HPDE6-E6E7 (cell line): ENCODE results near the gene KISS1R.
"Not testable (repeated sequence)": the region's sequence is repeated elsewhere in the genome, so short reads cannot be mapped to it uniquely, and the experiment has no call there.

Experiments used
- DNase-seq: peaks from one replicate; pipeline ENCODE4 v3.0.0; 2011; ENCODE audit warnings: missing footprints; ENCODE audit errors: extremely low spot score

Gene KISS1R

GRCh38 chr19:917323-918151, at the start of gene KISS1R:
Gene KISS1R (plus strand): TSS chr19:917333. CDS start chr19:917503, 170 bp downstream.
- no peak for DNase-seq

DNA sequence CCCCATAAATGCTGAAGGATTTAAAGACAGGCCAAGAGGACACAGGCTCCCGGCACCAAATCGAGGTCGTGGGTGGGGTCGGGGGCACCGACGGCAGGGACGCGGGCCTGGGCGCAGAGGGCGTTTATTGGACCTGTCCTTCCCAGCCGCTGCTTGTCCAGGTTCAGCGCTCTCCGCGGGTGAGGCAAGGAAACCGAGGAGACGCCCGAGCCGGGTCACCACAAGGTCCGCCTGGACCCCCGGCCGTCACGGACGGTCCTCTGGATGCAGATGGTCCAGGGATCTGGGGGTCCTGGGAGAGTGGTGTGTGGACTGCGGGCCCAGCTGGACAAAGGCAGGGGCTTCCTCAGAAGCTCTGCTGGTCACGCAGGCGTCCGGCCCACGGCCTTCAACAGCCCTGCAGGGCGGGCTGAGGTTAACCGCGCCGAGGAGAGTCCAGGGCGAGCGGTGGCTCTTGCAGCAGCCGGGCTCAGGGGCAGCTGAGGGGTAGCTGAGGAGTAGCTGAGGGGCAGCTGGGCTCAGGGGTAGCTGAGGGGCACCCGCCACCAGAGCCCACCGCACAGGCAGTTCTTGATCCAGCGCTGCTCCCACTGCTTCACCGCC, 49.2 kb upstream of the KISS1R start:
- no peak for DNase-seq

- no peak for DNase-seq
Measured at GRCh38 chr19:868458-869244, 48.5 kb upstream of the KISS1R start.

DNA sequence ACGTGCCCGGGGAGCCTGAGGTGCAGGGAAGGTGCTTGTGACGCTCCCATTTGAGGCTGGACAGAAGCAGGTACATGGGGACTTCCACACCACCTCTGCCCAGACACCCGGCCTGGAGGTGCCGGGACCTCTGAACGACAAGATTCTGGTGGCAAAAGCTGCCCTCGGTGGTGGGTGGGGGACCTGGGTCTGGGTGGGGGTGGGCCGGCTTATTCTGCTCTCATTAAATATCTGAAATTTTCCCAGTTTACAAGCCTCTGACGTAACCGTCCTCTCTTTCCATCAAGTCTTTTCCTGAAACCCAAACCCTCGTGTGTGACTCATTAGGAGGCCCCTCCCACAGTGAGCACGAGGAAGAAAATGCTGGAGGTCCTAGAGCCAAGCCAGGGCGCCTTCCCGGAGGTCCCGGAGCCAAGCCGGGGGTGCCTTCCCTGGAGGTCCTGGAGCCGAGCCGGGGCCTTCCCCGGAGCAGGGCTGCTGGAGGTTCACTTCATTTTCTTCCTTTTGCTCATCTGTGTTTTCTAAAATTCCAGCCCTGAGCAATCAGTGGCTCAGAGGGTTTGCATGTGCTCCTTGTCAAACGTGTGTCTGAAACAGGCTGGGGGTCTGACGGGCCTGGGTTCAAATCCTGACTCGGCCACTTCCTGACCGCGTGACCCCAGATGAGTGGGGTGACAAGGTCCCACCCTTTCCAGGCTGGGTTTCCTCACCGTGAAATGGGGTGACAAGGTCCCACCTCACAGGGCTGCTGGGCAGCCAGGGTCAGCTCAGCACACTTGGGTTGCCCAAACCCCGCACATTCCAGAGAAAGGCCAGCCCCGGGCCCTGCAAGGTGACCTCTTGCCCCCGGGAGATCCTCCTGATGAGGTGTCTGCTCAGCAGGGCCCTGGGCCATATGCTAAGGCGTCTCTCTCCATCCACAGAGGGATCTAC, 47.6 kb upstream of the KISS1R start:
- peak; percentile 70 for DNase-seq

DNA sequence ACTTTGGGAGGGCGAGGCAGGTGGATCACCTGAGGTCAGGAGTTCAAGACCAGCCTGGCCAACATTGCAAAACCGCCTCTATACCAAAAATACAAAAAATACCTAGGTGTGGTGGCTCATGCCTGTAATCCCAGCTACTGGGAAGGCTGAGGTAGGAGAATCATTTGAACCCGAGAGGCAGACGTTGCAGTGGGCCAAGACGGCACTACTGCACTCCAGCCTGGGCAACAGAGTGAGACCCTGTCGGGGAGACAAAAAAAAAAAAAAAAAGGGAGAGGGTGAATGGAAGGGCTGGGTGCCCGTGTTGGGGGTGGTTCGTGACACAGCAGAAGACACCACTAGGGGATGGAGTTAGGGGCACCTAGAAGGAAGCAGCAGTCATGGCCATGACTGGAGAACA, 46.8 kb upstream of the KISS1R start:
- no peak for DNase-seq

GRCh38 chr19:870963-871401, 46.2 kb upstream of the KISS1R start:
- DNase-seq, result no peak

DNA sequence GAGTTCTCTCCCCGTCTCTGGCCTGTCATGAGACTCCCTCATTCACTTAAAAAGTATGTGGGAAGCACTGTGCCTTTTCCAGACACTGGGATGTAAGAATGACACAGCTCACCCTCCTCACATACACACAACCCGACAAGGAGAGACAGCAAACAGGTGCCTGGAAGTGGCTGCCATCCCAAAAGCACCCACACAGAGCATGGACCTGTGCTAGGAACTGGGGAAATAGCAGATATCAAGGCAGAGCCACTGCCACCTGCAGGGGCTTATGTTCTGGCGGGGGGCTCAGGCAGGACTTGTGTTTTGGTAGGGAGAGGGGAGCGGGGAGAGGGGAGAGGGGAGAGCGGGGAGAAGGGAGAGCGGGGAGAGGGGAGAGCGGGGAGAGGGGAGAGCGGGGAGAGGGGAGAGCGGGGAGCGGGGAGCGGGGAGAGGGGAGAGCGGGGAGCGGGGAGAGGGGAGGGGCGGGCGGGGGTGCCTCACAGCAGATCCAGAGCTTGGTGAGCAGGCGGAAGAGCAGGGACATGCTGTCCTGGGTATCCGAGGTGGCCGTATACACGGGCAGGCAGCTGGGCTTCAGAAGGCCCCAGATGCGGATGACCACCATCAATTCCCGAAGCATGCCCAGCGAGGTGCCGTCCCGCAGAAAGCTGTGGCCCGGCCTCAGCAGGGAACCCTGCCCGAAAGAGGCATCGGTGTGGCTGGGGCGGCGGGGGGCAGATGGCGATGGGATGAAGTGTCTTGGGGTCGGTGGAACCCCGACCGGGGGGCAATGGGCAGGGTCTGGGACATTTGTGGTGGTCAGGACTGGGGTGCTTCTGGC, 45.5 kb upstream of the KISS1R start:
- DNase-seq, result no peak

GRCh38 chr19:872266-872951, 44.7 kb upstream of the KISS1R start:
- no peak for DNase-seq

DNA sequence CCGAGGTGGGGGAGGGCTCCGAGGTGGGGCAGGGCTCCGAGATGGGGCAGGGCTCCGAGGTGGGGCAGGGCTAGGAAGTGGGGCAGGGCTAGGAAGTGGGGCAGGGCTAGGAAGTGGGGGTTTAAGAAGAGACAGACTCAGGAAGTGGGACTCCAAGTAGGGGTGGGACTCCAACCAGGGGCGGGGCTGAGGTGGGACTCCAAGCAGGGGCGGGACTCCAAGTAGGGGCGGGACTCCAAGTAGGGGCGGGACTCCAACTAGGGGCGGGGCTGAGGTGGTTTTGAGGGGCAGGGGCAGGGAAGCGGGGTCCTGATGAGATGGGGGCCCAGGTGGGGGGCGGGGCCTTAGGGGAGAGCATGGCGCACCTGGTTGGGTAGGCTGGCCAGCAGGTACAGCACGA, 44.0 kb upstream of the KISS1R start:
- DNase-seq, result no peak

GRCh38 chr19:873561-874041, 43.5 kb upstream of the KISS1R start:
- DNase-seq, result no peak

- no peak for DNase-seq
Measured at GRCh38 chr19:875265-875879, 41.8 kb upstream of the KISS1R start.

- no peak for DNase-seq
Measured at GRCh38 chr19:876089-876488, 41.0 kb upstream of the KISS1R start.

GRCh38 chr19:876780-877314, 40.3 kb upstream of the KISS1R start:
- no peak for DNase-seq

DNA sequence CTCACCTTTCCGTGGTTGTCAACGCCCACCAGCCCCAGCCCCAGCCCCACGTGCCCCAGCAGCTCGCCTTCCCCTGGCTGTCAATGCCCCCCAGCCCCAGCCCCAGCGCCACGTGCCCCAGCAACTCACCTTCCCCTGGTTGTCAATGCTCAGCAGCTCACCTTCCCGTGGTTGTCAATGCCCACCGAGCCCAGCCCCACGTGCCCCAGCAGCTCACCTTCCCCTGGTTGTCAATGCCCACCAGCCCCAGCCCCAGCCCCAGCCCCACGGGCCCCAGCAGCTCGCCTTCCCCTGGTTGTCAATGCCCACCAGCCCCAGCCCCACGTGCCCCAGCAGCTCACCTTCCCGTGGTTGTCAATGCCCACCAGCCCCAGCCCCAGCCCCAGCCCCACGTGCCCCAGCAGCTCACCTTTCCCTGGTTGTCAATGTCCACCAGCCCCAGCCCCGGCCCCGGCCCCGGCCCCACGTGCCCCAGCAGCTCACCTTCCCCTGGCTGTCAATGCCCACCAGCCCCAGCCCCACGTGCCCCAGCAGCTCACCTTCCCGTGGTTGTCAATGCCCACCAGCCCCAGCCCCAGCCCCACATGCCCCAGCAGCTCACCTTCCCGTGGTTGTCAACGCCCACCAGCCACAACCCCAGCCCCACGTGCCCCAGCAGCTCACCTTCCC, 39.0 kb upstream of the KISS1R start:
- DNase-seq, result not testable (repeated sequence)

GRCh38 chr19:878751-879561, 38.2 kb upstream of the KISS1R start:
- not testable (repeated sequence) for DNase-seq

- no peak for DNase-seq
Measured at GRCh38 chr19:879711-880438, 37.3 kb upstream of the KISS1R start.
